Glomerular endothelial cell (primary cell): ENCODE data around the gene TRAP1. TPM values are rescaled to one million over a fixed set of nuclear protein-coding genes. Genes with fewer than 3 reads are reported as not detected.

ENCODE experiments used
- DNase-seq: peaks from one replicate; pipeline ENCODE4 v3.0.0-alpha.2; 2011; ENCODE audit warnings: low read depth, low spot score; ENCODE audit errors: extremely low read depth
- total RNA-seq: library from RNA; depleted of rRNA; stranded (reverse); fragments of >200 nt; gene quantifications from 2 replicates; pipeline ENCODE4 v1.2.3, GENCODE V29; 2015

TRAP1 gene
- total RNA-seq: 64.8 and 72.4 TPM in 2 replicates

GRCh38 chr16:3717235-3718018, at the start of gene TRAP1:
TSS of gene TRAP1 (minus strand) at chr16:3717524. CDS start at chr16:3717508, 16 bp downstream.
- DNase-seq: no peak

GRCh38 chr16:3766177-3766576, 48.9 kb upstream of the TRAP1 start:
- DNase-seq: no peak

GRCh38 chr16:3764409-3764808, 47.1 kb upstream of the TRAP1 start:
- no peak for DNase-seq

- DNase-seq: no peak
Observed at GRCh38 chr16:3762107-3762750, 44.9 kb upstream of the TRAP1 start.

- DNase-seq: no peak
Observed at GRCh38 chr16:3761375-3762106, 44.2 kb upstream of the TRAP1 start.

GRCh38 chr16:3760518-3760917, 43.2 kb upstream of the TRAP1 start:
- DNase-seq: no peak

GRCh38 chr16:3759736-3760135, 42.4 kb upstream of the TRAP1 start:
- no peak for DNase-seq

- DNase-seq: no peak
Observed at GRCh38 chr16:3756113-3756512, 38.8 kb upstream of the TRAP1 start.

- no peak for DNase-seq
Observed at GRCh38 chr16:3755249-3755648, 37.9 kb upstream of the TRAP1 start.

GRCh38 chr16:3754772-3755171, 37.4 kb upstream of the TRAP1 start:
- DNase-seq: no peak

GRCh38 chr16:3754081-3754703, 36.9 kb upstream of the TRAP1 start:
- DNase-seq: no peak

- DNase-seq: no peak
Observed at GRCh38 chr16:3752984-3753383, 35.7 kb upstream of the TRAP1 start.

GRCh38 chr16:3751878-3752277, 34.6 kb upstream of the TRAP1 start:
- DNase-seq: no peak

- DNase-seq: no peak
Observed at GRCh38 chr16:3748307-3748706, 31.0 kb upstream of the TRAP1 start.

- no peak for DNase-seq
Observed at GRCh38 chr16:3745751-3746355, 28.5 kb upstream of the TRAP1 start.

- no peak for DNase-seq
Observed at GRCh38 chr16:3744018-3744417, 26.7 kb upstream of the TRAP1 start.

- DNase-seq: no peak
Observed at GRCh38 chr16:3740934-3741333, 23.6 kb upstream of the TRAP1 start.

- no peak for DNase-seq
Observed at GRCh38 chr16:3740186-3740585, 22.9 kb upstream of the TRAP1 start.

- DNase-seq: no peak
Observed at GRCh38 chr16:3739636-3740035, 22.3 kb upstream of the TRAP1 start.

GRCh38 chr16:3738541-3738940, 21.2 kb upstream of the TRAP1 start:
- no peak for DNase-seq

GRCh38 chr16:3738128-3738527, 20.8 kb upstream of the TRAP1 start:
- DNase-seq: no peak
